ENCODE results near the gene DOK7. TPM values are rescaled to one million over a fixed set of nuclear protein-coding genes. Genes with fewer than 3 reads are reported as not detected.
A peak's percentile ranks its signal among the peaks of the same experiment; 100 is the strongest.

The DOK7 gene
- total RNA-seq, 1 donor from 2014 or later, result not detected

DNA sequence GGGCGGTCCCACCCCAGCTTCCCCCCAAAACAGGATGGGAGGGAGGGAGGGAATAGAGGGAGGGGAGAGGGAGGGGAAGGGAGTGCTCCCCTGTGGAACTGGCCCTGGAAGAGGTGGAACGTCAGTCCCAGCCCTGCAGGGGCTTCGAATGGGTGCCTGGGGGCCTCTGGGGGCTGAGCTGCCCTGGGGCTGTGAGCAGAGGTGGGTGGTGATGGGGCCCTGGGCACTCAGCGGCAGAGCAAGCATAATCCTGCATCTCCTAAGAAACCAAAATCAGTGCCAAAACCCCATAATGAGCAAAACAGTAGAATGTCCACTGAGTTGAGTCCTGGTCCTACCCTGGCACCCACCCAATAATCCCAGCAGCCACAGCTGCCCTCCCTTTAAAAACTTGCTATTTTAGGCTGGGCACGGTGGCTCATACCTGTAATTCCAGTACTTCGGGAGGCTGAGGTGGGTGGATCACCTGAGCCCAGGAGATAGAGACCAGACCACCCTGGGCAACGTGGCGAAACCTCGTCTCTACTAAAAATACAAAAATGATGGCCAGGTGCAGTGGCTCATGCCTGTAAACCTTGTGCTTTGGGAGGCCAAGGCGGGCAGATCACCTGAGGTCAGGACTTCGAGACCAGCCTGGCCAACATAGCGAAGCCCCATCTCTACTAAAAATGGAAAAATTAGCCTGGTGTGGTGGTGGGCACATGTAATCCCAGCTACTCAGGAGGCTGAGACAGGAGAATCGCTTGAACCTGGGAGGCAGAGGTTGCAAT lies 11.1 kb downstream of the DOK7 start:
- DNase-seq (ENCODE audit: low read depth in 2 of 2), result no peak

DNA sequence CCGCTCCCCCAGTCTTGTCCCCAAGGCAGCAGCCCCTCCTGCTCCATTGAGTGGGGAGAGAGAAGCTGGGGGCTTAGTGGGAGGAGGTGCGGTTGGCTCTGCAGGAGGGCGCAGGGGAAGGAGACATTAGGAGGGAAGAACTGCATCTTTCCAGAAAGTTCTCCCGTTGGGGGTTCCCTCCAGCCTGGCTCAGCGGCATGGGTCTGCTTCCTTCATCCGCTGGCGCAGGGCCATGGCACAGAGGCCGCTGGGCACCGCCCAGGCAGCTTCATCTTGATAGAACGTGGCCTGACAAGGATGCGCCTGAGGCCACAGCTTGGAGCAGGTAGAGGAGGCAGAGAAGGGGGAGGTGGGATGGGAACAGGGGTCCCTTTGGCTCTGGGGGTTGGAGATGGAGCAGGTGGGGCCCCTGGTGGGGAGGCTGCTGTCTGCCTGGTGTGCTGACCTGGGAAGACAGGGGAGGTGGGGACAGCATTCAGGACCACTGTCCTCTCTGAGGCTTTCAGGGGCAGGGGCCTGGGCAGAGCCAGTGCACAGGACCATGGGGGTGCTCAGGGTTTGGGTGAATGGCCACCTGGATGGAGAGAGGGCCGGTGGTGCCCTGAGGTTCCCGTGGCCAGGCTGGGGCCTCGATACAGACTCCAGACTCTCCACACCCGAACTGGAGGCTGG lies 12.1 kb downstream of the DOK7 start:
- DNase-seq (ENCODE audit: low read depth in 2 of 2), result no peak

DNA sequence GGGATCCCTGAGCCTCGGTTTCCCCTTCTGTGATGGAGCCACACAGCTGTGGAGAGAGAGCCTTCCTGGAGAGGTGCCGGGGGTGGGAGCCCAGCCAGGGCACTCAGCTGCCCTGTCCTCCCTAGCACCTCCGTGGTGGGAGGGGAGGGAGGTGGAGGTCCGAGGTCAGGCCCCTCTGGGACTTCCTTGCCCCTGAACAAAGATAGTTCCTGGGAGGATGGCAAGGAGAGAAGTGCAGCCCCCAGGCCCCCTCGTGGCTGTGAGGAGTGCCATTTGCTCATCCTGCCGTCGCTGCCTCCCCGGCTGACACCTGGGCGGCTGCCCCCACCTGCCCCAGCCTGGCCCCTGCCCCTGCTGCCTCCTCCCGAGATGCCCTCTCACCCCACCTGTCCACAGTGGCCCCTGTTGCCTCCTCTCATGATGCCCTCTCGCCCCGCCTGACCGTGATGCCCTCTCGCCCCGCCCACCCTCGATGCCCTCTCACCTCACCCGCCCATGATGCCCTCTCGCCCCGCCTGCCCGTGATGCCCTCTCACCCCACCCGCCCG lies 12.7 kb downstream of the DOK7 start:
- DNase-seq (ENCODE audit: low read depth in 2 of 2), result no peak

DNA sequence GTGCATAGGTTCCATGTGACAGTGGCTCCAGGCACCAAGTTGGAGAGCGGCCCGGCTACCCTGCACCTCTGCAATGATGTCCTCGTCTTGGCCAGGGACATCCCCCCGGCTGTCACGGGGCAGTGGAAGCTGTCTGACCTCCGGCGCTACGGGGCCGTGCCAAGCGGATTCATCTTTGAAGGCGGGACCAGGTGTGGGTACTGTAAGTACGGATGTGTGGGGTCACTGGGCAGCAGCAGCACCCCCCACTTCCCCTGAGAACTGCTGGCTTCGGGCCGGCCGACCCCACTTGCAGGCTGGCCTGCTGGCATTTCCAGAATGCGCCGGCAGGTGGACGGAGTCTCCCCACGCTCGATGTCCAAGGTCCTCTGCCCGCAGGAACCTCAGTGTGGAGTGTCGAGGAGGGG lies 13.2 kb downstream of the DOK7 start:
- no peak for DNase-seq (ENCODE audit: low read depth in 2 of 2)

DNA sequence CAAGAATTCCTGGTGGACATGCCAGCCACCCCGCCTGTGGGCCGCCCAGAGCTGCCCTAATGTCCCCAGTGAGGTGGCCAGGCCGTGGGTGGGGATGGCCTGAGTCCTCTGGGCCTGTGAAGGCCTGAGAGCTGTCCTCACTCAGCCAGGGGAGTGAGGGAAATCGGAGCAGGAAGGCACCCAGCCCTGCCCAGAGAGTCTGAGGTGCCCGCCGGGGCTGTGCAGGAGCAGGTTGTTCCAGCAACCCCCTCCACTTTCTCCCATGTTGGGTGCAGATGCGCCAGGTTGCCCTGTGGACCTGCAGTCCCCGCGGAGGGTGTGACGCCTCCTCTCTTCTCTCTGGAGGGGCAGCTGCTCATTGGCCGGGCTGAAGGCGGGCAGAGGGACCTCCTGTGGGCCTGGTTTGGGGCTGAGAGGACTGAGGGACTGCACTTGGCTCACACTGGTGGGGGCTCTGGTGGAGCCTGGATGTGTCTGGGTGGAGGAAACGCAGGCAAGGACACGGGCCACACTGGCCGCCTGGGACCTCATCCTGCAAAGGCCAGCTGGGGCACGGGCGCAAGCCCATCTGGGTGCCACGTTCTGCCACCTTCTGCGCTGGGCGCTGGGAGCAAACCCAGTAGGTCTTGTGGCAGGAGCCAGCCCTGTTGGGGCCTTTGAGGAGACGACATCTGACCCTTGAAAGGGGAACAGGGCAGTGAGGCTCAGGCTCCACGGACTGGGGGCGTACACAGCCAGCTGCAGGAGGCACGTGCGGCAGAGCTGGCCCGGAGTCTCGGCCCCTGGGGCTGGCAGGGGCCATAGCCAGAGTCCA lies 14.0 kb downstream of the DOK7 start:
- DNase-seq (ENCODE audit: low read depth in 2 of 2), result no peak

DNA sequence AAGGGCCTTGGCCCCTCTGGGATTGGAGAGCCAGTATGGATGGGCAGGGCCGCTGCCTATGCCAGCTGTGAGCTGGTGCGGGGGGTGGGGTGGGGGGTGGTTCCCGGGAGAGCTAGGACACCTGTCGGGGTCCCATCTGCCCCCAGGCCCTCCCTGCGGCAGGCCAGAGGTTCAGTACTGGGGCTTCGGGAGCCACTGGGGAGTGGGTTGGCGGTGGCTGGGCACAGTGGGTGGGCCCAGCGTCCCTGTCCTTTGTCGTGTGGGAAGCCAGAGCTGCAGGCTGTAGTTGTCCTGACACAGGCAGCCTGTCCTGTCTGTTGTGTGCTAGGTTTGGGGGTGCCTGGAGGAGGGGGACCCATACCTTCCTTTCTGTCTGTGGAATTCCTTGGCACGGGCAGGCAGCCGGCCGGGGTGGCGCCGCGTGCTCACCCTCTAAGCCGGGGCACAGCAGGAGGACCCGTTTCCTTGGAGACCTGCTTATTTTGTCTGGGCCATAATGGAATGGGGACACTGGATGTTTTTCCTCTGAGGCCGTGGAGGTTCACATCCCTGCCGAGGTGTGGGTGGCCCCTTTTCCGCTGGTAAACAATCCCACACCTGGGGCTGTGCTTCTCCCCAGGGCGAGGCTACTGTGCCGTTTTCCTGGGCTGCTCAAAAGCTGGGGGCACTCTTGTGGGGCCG lies 14.8 kb downstream of the DOK7 start:
- DNase-seq (ENCODE audit: low read depth in 2 of 2), result no peak

DNA sequence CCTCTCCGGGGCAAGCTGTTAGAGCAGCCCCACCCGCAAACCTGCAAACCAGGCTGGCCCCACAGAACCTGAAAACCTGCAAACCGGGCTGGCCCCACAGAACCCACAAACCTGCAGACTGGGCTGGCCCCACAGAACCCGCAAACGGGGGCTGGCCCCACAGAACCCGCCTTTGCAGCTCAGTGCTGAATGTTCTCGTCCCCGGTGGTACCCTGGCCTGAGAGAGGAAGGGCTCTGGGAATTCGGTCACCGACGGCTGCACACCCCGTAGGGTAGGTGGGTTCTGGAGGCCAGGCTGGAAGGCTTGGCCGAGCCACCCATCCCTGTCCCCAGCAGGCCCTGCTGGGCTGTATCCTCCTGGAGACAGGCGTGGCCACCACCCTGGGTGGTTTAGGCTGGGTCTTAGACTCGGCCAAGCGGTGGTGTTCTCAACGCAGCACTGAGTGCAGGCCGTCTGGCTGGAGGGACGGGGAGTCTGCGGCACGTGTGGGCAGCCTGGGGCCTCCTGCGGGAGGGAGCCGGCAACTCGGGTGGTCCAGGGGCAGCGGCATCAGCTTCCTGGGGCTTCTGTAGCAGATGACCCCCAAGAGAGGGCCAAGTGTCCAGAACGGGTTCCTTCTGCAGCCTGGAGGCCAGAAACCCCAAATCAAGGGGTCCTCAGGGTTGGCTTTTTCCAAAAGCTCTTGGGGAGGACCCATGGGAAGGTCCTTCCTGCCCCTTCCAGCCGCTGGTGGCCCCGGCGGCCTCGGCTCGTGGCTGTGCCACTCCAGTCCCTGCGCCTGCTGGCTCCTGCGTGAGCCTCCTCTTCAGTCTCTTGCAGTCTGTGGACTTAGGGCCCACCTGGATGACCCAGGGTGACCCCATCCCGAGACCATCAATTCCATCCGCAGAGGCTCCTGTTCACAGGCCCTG lies 15.6 kb downstream of the DOK7 start:
- DNase-seq (ENCODE audit: low read depth in 2 of 2), result no peak

DNA sequence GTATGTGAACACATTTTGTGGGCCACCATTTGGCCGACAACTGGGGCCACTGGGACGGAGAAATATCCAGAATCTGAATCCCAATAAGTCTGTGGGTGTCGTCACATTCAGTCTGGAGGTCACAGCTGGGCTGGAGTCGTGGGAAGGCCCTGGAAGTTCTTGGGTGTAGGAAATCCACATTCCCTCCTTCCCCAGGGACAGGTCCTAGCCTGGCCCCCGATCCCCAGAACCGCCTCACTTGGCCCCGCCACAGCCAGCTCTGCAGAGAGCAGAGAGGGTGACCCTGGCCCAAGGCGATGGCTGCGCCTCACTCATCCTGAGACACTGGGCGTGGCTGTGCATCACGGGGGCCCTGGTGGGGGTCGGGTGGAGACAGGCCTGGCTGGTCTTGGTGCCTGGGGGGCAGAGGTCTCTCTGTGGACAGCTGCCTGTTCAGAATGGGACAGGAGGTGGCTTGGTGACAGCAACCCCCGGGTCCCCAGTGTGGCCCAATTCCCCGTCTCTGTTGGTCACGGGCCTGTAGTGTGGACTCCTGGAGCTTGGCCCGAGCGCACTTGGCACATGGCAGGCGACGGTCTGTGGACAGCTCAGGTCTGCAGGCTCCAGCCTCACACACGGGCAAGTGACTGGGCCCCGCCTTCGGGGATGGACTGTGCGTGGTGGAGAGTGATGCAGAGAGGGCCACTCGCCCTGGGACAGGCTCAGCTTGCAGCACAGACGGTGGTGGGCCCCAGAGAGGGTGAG lies 16.4 kb downstream of the DOK7 start:
- DNase-seq (ENCODE audit: low read depth in 2 of 2), result no peak

DNA sequence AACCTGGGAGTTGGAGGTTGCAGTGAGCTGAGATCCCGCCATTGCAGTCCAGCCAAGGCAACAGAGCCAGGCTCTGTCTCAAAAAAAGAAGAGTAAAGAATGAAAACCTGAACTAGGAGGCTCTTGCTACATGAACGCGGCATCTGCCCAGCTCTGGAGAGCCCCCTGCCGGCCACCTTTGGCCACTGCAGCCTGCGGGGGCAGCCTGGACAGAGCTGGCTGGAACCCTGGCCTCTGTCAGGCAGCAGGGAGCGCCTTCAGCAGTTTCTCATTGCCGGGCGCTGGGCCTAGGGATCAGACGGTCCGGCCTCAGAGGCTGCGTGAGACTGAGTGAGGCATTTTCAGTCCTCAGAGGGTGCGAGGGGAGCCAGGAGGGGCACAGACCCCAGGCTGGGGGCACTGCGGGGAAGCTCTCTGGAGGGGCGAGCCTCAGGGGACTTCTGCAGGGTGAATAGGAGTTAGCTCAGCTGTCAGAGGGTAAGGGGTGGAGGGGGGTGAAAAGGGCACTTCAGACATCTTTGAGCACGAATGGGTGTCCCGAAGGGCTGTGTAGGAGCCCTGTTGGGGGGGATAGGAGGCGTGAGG lies 17.5 kb downstream of the DOK7 start:
- peak; percentile 64 to 71 for DNase-seq (ENCODE audit: low read depth in 2 of 2)

DNA sequence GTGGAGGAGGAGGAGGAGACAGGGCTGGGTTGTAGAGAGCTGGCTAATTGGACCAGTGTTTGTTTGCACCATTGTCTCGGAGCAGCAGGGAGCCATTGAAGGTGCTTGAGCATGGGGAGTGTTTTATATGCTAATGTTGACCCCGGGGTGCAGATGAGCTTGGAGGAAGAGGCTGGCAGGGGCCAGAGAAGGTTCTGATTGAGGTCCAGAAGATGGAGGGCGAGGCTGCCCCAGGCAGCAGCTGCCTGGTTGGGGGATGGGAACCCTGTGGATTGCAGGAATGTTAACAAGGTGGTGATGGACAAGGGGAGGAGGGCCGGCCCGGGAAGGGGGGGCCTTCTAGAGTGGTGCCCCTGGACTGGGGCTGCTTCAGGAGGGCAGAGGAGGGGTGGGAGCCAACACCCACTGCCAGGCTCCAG lies 18.0 kb downstream of the DOK7 start:
- DNase-seq (ENCODE audit: low read depth in 2 of 2), result no peak

DNA sequence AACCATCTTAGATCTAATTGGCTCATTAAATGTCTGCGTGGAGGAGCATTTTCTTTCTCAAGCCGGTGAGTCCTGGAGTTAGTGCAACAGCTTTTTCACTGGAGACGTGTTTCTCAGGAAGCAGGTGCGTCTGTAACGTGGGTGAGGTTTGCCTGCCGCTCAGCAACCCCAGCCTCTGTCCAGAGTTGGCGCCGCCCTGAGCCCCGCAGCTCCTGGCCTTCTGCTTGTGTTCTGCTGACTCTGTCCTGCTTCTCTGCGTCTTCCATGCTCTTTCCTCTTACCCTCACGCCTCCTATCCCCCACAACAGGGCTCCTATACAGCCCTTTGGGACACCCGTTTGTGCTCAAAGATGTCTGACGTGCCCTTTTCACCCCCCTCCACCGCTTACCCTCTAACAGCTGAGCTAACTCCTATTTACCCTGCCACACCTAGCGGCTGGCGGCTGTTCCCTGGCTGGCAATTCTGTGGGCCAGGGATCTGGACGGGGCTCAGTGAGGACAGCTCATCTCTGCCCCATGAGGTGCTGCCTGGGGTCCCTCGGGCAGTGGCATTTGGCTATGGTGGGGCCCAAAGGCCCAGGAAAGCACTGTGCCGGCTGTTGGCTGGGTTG lies 18.8 kb downstream of the DOK7 start:
- no peak for DNase-seq (ENCODE audit: low read depth in 2 of 2)

DNA sequence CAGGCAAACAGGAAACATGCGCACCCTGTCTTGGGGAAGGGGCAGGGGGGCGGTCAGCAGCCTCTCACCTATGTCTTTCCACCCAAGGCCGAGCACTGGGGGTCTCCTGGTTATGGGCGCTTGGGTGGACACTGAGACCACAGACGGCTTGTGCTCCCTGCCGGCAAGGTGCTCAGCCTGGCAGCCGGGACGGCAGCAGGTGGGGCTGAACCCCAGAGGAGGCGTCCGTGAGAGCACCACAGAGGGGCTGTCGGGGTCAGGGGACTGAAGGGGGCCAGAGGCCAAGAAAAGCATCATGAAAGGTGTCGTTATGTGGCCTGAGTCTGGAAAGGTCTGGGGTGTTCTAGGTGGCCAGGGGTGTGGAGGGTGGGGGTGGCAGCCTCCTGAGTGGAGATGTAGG lies 19.6 kb downstream of the DOK7 start:
- DNase-seq (ENCODE audit: low read depth in 2 of 2), result no peak

DNA sequence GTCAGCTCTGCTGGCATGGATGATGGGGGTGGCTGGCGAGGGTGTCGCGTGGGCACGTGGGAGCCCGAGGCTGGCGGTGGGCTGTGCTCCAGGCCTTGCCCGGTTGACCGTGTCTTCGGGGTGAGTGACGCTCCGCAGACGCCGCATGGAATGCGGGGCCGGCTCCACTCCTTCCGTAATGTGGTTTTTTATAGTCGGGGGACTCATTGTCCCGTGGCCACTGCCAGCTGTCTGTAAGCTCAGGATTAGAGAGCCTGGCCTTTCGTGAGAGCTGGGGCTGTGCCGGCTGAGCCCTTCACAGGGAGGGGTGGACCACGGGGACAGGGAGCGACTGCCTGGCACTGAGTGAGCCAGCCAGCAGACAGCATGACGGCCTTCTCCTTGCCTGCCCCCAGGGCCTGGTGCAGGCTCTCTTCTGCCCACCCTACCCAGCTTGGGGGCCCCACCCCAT lies 20.4 kb downstream of the DOK7 start:
- DNase-seq (ENCODE audit: low read depth in 2 of 2), result no peak

DNA sequence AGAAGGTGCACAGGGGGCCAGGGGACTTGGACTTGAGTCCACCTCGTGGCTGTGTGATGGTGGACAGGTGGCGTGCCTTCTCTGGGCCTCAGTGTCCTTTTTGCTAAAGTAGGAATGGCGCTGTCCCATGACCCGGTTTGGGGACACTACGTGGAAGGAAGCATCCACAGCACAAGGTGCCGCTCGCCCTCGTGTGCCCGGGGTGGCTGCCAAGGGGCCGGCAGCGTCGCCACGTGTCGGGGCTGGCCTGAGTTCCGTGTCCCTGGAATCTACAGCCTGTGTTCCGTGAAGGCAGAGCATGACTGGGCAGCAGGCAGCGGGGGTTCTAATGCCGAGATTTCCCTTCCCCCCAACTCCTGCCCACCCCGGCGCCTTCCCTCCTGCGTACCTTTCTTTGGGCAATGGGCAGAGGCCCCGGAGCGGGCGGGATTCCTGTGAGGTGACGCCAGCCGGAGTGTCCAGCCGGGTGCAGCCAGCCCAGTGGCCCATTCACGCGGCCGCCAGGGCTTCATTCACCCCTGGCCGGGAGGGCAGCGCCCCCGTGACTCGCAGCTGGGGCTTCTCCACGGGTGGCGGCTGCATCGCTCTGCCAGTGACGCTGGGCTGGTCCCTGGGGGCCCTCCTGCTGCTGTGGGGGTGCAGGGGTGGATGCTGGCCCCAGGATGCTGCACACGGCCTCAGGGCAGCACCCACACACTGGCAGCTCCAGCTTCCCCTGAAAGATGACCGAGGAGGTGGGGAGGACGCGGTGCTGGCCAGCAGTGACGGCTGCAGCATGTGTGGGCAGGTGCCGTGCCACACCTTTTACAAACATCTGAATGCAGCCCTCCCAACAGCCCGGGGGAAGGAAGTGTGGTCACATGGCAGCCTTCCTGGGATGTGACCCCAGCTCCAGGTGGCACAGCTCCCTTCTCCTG lies 21.2 kb downstream of the DOK7 start:
- DNase-seq (ENCODE audit: low read depth in 2 of 2), result no peak

DNA sequence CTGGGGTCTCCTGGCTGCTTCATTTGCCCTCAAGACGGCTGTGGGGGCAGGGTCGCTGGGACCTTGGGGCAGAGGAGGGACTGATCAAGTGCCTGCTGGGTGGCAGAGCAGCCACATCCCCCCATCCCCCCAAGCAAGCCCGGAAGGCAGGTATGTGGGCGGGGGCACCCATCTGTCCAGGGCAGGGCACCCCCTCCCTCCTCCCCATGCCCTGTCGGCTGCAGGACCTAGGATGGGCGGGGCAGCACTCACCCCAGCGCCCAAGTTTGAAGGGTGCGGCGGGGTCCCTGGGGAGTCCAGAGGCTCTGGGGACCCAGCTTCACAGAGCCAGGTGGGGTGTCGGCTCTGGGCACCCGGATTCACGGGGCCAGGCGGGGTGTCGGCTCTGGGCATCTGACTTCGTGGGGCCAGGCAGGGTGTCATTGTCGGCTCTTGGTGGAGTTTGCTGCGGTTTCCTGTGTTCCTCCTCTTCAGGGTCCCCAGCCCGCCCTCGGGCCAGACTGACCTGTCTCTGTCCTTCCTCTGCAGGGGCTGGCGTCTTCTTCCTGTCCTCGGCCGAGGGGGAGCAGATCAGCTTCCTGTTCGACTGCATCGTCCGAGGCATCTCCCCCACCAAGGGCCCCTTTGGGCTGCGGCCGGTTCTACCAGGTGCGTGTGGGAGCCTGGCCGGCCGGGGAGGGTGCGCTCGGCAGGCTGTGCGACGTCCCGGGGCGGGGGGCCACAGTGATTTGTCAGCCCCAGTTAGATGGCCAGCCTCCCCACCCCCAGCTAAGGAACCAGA lies 22.1 kb downstream of the DOK7 start:
- DNase-seq (ENCODE audit: low read depth in 2 of 2), result no peak

DNA sequence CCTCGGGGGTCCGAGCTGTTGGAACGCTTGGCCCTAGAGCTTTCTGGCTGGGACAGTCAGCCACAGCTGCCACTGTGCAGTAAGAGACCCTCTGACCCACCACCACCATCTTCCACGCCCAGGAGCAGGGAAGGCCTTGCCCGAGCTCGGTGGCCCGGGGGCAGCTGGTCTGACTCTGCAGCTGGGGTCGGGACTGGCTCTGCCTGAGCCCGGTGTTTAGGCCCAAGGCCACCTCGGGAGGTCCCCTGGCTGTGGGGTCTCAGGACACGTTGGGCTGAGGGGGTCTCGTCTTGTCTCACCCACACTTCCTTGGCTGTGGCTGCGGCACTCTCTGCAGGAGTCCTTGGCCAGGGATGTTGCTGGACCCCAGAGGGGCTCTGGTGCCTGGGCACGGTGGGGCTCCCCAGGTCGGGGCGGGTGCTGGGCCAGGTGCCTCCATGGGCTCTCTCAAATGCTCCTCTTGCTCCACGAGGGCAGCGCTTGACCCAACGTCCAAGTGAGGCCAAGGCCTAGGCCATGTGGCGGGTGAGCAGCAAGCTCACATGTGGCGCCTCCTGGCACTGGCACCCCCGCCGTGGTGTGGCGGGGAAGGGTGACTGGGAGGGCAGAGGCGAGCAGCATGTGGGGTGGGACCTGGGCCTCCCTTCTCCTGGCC lies 22.9 kb downstream of the DOK7 start:
- DNase-seq (ENCODE audit: low read depth in 2 of 2), result no peak

All from lung microvascular endothelial cell (primary cell).